CD4-positive, CD25-positive, alpha-beta regulatory T cell (primary cell): ENCODE data around the gene GLRX5. TPM values are rescaled to one million over a fixed set of nuclear protein-coding genes. Genes with fewer than 3 reads are reported as not detected.
A peak's percentile ranks its signal among the peaks of the same experiment; 100 is the strongest.

Experiments
- ATAC-seq, 2 donors: fragments of 150-1000 bp; cut with Tn5 transposase; one replicate each; pipeline ENCODE4 v1.10.0; 2021; ENCODE audit warnings: low read depth in 2 of 2, moderate number of reproducible peaks in 2 of 2, moderate library complexity in 1 of 2
- DNase-seq, 3 donors: peaks; one replicate each; pipeline versions ENCODE4 v3.0.0 to v3.0.0-alpha.2; 2012 to 2022; ENCODE audit warnings: mixed read lengths in 1 of 3
- H3K27ac ChIP-seq: one replicate; pipeline ENCODE4 v1.7.0; 2013; ENCODE audit warnings: mild to moderate bottlenecking, low read length; ENCODE audit not compliant: insufficient read depth, poor library complexity, severe bottlenecking
- H3K27me3 ChIP-seq: one replicate; pipeline ENCODE4 v1.7.0; 2013; ENCODE audit warnings: low read length; ENCODE audit not compliant: control insufficient read depth, insufficient read depth
- H3K36me3 ChIP-seq: one replicate; pipeline ENCODE4 v1.7.0; 2013; ENCODE audit warnings: mild to moderate bottlenecking, low read length, moderate library complexity; ENCODE audit not compliant: control insufficient read depth, insufficient read depth
- H3K4me1 ChIP-seq: 2 replicates; pipeline ENCODE4 v1.7.0; 2013; ENCODE audit warnings: mild to moderate bottlenecking, low read length; ENCODE audit not compliant: insufficient read depth, control insufficient read depth, poor library complexity, severe bottlenecking
- H3K4me3 ChIP-seq: one replicate; pipeline ENCODE4 v1.7.0; 2013; ENCODE audit warnings: low read depth, mild to moderate bottlenecking, low read length, moderate library complexity
- H3K9me3 ChIP-seq, 2 experiments: 1 replicate in 1 of 2; 2 replicates in 1 of 2; pipeline ENCODE4 v1.7.0; 2013; ENCODE audit warnings: low read length in 2 of 2, mild to moderate bottlenecking in 1 of 2, moderate library complexity in 1 of 2; ENCODE audit not compliant: control insufficient read depth in 2 of 2
- H3K27ac Mint-ChIP-seq, 3 donors: one replicate each; pipeline ENCODE4 v1.8.0; 2020 to 2022; ENCODE audit warnings: mild to moderate bottlenecking in 3 of 3, mixed read lengths in 3 of 3, moderate library complexity in 2 of 3
- H3K27me3 Mint-ChIP-seq: one replicate; pipeline ENCODE4 v1.8.0; 2022; ENCODE audit warnings: mild to moderate bottlenecking, mixed read lengths
- H3K36me3 Mint-ChIP-seq: one replicate; pipeline ENCODE4 v1.8.0; 2020; ENCODE audit warnings: mixed read lengths
- H3K4me1 Mint-ChIP-seq, 4 donors: one replicate each; pipeline ENCODE4 v1.8.0; 2020 to 2022; ENCODE audit warnings: mixed read lengths in 4 of 4, mild to moderate bottlenecking in 1 of 4
- H3K4me3 Mint-ChIP-seq, 4 donors: one replicate each; pipeline ENCODE4 v1.8.0; 2020 to 2022; ENCODE audit warnings: mild to moderate bottlenecking in 4 of 4, mixed read lengths in 4 of 4, moderate library complexity in 3 of 4
- H3K9me3 Mint-ChIP-seq, 7 donors: one replicate each; pipeline ENCODE4 v1.8.0; 2020 to 2022; ENCODE audit warnings: mixed read lengths in 7 of 7, mild to moderate bottlenecking in 3 of 7, moderate library complexity in 2 of 7
- polyA plus RNA-seq, 4 donors: library from polyadenylated mRNA; unstranded; fragments of 300-500 nt; fragmentation: Illumina TruSeq; gene quantifications; one replicate each; pipeline ENCODE4 v1.2.3, GENCODE V29; 2021
- total RNA-seq: library from RNA; stranded (reverse); gene quantifications from one replicate; pipeline ENCODE4 v1.2.3, GENCODE V29; 2022

The GLRX5 gene
- total and polyA plus RNA-seq, 5 donors from 2014 or later, result 18.1 to 71.9 (median 55.7) TPM

GRCh38 chr14:95495538-95496025 lies 39.3 kb upstream of the GLRX5 start:
- Histone ChIP-seq H3K4me3 (peak overlapping the region; percentile 62), H3K27ac (peak overlapping the region; percentile 75), H3K9me3 (no peaks in the 10 kb centered on the region), H3K27me3 (no peaks in the 10 kb centered on the region), H3K4me1 (peaks cover 45% of the 10 kb centered on the region), H3K36me3 (peaks cover 11% of the 10 kb centered on the region)
- peaks cover 12 to 88% (median 60%) of the 10 kb centered on the region in 4 donors for H3K4me1 Mint-ChIP-seq
- peak; percentile 65 for ATAC-seq
- no peaks in the 10 kb centered on the region for H3K9me3 Mint-ChIP-seq
- H3K36me3 Mint-ChIP-seq, result peaks cover 18% of the 10 kb centered on the region
- DNase-seq, result peak in 1 of 3 donors; percentile 64
- peak overlapping the region in 2 of 4 donors; percentile 53 to 72 for H3K4me3 Mint-ChIP-seq
- peak overlapping the region; percentile 94 to 98 (median 97) for H3K27ac Mint-ChIP-seq
- no peaks in the 10 kb centered on the region for H3K27me3 Mint-ChIP-seq

DNA sequence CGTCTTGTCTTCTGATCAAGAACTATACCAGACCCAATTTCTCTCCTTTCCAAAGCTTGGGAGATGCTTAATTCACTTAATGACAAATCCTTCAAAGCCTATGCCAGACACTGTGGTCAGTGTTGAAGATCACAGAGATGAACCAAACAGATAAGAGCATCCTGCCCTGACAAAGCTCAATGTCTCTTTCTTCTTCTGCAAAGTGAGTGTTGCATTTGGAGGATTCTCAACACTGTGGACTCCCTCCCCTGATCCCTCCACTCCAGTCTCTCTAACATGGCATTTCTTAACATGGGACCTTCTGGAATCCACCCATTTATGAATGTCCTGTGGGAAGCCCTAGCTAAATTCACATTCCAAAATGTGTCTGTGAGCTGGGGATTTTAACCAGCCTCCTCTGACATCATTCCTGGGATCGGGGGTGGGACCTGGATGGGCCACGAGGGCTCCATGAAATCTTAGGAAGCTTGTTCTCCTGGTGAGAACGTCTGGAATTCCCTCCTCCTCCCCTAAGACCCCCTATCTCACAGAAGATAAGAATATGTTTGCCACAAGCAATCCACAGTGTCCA lies 38.7 kb upstream of the GLRX5 start:
- peak overlapping the region; percentile 13 to 86 (median 50) for H3K4me3 Mint-ChIP-seq
- H3K27me3 Mint-ChIP-seq, result no peaks in the 10 kb centered on the region
- Histone ChIP-seq H3K36me3 (peaks cover 14% of the 10 kb centered on the region), H3K4me1 (peaks cover 45% of the 10 kb centered on the region), H3K27me3 (no peaks in the 10 kb centered on the region), H3K4me3 (peak overlapping the region; percentile 62), H3K9me3 (no peaks in the 10 kb centered on the region), H3K27ac (peak overlapping the region; percentile 75)
- DNase-seq (peak in 1 of 3 donors; percentile 64), ATAC-seq (peak; percentile 51 to 55)
- H3K36me3 Mint-ChIP-seq, result peaks cover 22% of the 10 kb centered on the region
- H3K4me1 Mint-ChIP-seq, result peaks cover 17 to 88% (median 61%) of the 10 kb centered on the region in 4 donors
- H3K9me3 Mint-ChIP-seq, result no peaks in the 10 kb centered on the region
- H3K27ac Mint-ChIP-seq, result peak overlapping the region; percentile 89 to 97 (median 94)

GRCh38 chr14:95496690-95497259 lies 38.1 kb upstream of the GLRX5 start:
- no peak overlapping the region for H3K4me3 ChIP-seq
- H3K27me3 ChIP-seq, result no peaks in the 10 kb centered on the region
- DNase-seq (no peak), ATAC-seq (no peak)
- peaks cover 27% of the 10 kb centered on the region for H3K36me3 Mint-ChIP-seq
- peaks cover 14 to 88% (median 60%) of the 10 kb centered on the region in 4 donors for H3K4me1 Mint-ChIP-seq
- H3K27me3 Mint-ChIP-seq, result no peaks in the 10 kb centered on the region
- H3K4me3 Mint-ChIP-seq, result peak overlapping the region in 3 of 4 donors; percentile 13 to 68 (median 31)
- no peaks in the 10 kb centered on the region for H3K9me3 ChIP-seq
- H3K27ac Mint-ChIP-seq, result peak overlapping the region; percentile 89 to 97 (median 94)
- H3K36me3 ChIP-seq, result peaks cover 18% of the 10 kb centered on the region
- H3K27ac ChIP-seq, result peak overlapping the region; percentile 75
- H3K9me3 Mint-ChIP-seq, result no peaks in the 10 kb centered on the region
- H3K4me1 ChIP-seq, result peaks cover 45% of the 10 kb centered on the region

- Mint-ChIP-seq H3K36me3 (peaks cover 21% of the 10 kb centered on the region), H3K4me3 (peak overlapping the region in 1 of 4 donors; percentile 21), H3K9me3 (no peaks in the 10 kb centered on the region), H3K4me1 (peaks cover 10 to 88% (median 60%) of the 10 kb centered on the region in 4 donors), H3K27ac (peak overlapping the region in 2 of 3 donors; percentile 20 to 94), H3K27me3 (no peaks in the 10 kb centered on the region)
- DNase-seq (no peak), ATAC-seq (no peak)
- Histone ChIP-seq H3K4me3 (no peak overlapping the region), H3K27me3 (no peaks in the 10 kb centered on the region), H3K9me3 (no peaks in the 10 kb centered on the region), H3K4me1 (peaks cover 46% of the 10 kb centered on the region), H3K27ac (no peak overlapping the region), H3K36me3 (peaks cover 13% of the 10 kb centered on the region)
Measured at GRCh38 chr14:95497561-95498011, 37.3 kb upstream of the GLRX5 start.

GRCh38 chr14:95498622-95499353 lies 36.1 kb upstream of the GLRX5 start:
- ATAC-seq, result no peak
- Mint-ChIP-seq H3K27me3 (no peaks in the 10 kb centered on the region), H3K9me3 (no peaks in the 10 kb centered on the region), H3K27ac (peak overlapping the region; percentile 76 to 93 (median 77)), H3K4me3 (peak overlapping the region in 2 of 4 donors; percentile 56 to 76), H3K36me3 (peaks cover 23% of the 10 kb centered on the region), H3K4me1 (peaks cover 15 to 92% (median 62%) of the 10 kb centered on the region in 4 donors)
- peak overlapping the region; percentile 30 for H3K27ac ChIP-seq
- H3K9me3 ChIP-seq, result no peaks in the 10 kb centered on the region
- H3K27me3 ChIP-seq, result no peaks in the 10 kb centered on the region
- H3K36me3 ChIP-seq, result peaks cover 13% of the 10 kb centered on the region
- H3K4me3 ChIP-seq, result no peak overlapping the region
- H3K4me1 ChIP-seq, result peaks cover 58% of the 10 kb centered on the region
- no peak for DNase-seq

- no peaks in the 10 kb centered on the region for H3K27me3 ChIP-seq
- DNase-seq (no peak), ATAC-seq (no peak)
- peak overlapping the region; percentile 30 for H3K27ac ChIP-seq
- Mint-ChIP-seq H3K4me1 (peaks cover 18 to 93% (median 62%) of the 10 kb centered on the region in 4 donors), H3K4me3 (peak overlapping the region in 2 of 4 donors; percentile 56 to 76), H3K27me3 (no peaks in the 10 kb centered on the region), H3K36me3 (peaks cover 22% of the 10 kb centered on the region), H3K27ac (peak overlapping the region; percentile 76 to 93 (median 77)), H3K9me3 (no peaks in the 10 kb centered on the region)
- H3K4me1 ChIP-seq, result peaks cover 63% of the 10 kb centered on the region
- H3K4me3 ChIP-seq, result no peak overlapping the region
- H3K9me3 ChIP-seq, result no peaks in the 10 kb centered on the region
- H3K36me3 ChIP-seq, result peaks cover 13% of the 10 kb centered on the region
Measured at GRCh38 chr14:95499354-95499750, 35.5 kb upstream of the GLRX5 start.

GRCh38 chr14:95500201-95500681 lies 34.6 kb upstream of the GLRX5 start:
- DNase-seq (no peak), ATAC-seq (no peak)
- Mint-ChIP-seq H3K36me3 (peaks cover 24% of the 10 kb centered on the region), H3K4me1 (peaks cover 22 to 93% (median 65%) of the 10 kb centered on the region in 4 donors), H3K9me3 (no peaks in the 10 kb centered on the region), H3K27me3 (no peaks in the 10 kb centered on the region), H3K4me3 (peak overlapping the region in 2 of 4 donors; percentile 24 to 43), H3K27ac (peak overlapping the region in 2 of 3 donors; percentile 27 to 88)
- no peaks in the 10 kb centered on the region for H3K9me3 ChIP-seq
- H3K27me3 ChIP-seq, result no peaks in the 10 kb centered on the region
- H3K27ac ChIP-seq, result no peak overlapping the region
- peaks cover 14% of the 10 kb centered on the region for H3K36me3 ChIP-seq
- no peak overlapping the region for H3K4me3 ChIP-seq
- H3K4me1 ChIP-seq, result peaks cover 71% of the 10 kb centered on the region
